ENCODE data around the gene DNAH1.

DNAH1 gene

DNA sequence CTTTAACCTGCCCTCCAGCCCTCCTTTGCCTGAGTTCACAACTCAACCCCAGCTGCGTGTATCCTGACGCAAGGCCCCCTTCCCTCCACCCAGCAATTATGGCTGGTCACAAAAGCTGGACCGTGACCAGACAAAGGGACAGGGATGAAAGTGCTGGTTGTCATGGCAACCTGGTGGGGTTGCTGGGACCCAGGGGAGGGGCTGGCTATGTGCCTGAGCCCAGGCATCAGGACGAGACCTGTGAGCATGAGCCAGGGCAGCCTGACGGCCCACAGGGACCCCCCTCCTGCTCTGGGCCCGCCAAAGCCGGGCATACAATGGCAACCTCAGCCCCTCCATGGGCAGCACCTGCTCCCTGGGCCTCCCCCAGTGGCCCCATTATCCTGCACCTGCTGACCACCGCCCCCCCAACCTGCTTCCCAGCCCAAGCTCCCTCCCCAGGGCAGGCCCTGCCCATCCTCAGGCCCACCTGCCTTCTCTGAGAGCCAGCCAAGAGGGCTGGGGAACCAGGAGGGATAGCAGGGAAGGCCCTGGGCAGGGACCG, 4.5 kb upstream of the DNAH1 start:
- DNase-seq (ENCODE audit: low spot score): no peak

DNA sequence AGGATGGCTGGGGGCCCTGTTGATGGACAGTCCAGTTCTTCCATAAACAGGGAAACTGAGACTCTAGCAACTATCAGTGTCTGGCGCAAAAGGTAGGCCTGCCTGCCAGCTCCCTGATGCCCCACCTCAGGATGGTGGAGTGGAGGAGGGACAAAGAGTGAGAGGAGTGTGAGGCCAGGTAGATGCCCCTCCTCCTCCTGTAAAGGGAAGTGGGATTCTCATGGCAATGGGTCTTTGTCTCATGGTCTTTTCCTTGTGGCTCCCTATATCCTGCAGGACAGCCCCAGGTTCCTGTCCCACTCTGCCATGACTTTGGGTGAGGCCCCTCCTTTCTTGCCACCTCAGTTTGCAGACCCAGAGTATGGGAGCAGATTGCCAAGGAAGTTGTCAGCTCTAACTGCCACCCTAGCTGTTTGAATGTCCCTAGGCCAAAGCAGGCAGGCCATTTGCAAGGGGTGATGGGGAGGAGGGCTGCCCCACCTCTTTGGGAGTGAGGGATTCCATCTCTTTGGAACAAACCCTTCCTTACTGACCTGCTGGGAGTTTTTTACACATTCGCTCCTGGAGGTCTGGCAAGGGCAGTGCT, 2.8 kb upstream of the DNAH1 start:
- no peak for DNase-seq (ENCODE audit: low spot score)

DNA sequence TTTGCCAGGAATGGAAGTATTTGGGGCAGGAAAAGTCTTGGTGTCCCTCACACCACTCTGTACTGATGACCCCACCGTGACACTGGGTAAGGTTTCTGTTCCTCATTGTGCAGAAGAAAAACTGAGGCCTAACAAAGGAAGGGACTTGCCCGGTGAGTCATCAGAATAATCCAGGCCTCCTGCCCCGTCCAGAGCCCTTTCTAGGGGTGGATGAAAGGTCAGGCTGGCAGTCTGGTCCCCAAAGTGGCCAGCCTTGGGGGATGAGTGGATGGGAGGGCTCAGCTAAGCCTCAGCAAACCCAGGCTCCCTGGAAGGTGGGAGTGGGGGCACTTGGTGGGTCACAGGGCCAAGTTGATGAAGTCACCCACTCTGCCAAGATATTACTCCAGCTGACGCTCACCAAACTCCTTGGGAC, 2.3 kb upstream of the DNAH1 start:
- peak; percentile 58 for DNase-seq (ENCODE audit: low spot score)

DNA sequence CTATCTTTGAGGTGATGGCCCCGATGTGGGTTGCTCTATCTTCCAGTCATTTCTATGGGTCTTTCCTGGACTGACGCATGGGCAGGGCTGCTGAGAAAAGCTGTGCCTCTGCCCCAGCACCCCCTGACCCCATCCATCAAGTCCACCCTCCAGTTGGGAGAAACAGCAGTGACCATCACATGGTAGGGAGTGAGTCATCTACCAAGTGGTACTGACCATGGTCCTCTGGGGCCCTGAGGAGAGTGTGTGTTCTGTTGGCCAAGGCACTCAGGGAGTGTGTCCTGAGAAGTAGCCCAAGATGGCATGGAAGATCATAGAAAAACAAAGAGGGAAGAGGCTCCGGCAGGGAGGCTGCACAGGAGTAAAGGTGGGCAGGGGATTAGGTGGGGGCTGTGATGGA, 1.6 kb upstream of the DNAH1 start:
- no peak for DNase-seq (ENCODE audit: low spot score)

DNA sequence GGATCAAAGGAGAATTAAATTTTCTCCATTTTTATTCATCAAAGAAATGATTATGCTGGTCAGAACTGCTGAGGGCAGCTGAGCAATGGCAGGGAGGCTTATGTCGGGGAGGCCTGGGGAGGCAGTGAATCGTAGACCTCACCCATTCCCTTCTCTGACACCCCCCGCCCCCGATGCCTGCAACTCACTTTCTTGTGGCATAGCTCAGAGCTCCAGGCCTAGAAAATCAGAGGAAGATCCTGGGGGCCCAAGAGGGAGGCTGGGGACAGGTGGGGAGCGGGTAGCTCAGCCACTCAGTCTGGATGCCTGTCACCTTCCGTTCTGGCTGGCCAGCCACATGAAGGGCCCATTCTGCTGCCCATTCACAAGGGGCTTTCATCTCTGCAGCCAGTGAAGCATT, 1.1 kb upstream of the DNAH1 start:
- no peak for DNase-seq (ENCODE audit: low spot score)

DNA sequence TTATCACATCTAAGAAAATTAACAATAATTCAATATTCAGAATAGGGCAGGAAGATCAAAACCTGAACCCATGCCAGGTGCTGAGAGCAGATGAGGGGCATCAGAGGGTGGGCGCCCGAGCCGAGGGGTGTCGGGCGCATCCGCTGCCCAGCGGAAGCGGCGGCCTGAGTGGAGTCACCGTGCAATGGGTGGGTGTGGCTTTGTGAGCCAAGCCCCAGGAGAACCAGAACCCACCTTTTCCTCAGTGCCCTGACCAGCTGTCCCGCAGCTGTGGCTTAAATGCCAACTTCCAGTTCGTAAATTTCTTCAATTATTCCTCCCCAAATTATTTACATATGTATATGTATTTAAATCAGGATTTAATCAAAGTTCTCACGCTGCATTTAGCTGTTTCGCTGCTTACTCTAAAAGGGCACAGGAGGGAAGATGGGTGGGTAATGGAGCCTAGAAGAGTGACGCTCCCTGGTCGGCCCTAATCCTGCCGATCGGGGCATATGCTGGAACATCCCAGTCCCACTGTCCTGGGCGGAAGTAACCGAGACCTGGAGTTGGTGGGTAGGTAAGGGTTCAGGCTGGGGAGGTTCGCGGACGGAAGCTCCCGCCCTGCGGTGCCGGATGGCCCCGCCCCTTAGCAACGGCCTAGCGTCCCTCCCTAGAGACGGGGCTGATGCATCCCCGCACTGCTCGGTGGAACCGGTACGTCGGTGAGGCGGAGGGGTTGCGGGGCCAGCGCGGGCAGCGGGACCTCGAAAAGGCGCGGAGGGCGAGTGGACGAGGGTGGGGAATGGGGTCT, 1.3 kb downstream of the DNAH1 start:
- peak; percentile 80 for DNase-seq (ENCODE audit: low spot score)

DNA sequence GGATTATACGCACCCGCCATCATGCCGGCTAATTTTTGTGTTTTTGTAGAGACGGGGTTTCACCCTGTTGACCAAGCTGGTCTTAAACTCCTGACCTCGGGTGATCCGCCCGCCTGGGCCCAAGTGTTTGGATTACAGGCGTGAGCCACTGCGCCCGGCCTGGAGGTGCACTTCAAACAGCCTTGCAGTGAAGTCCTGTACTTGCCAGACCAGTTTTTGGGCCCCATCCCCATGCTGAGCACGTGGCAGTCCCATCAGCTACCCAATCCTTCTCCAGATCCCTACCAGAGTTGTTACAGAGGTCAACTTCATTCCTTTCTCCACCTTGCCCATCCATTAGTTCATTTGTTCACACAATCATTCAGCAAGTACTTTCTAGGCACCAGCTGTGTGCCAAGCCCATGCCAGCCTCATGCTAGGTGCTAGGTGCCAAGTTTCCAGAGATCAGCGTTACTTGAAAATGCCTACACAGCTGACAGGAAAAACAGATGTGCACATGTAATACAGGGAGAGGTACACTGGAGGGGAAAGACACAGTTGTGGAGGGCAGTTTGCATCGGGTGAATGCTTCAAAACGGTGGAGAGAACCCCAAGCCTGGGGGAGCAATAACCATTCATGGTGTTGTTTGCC, 2.2 kb downstream of the DNAH1 start:
- no peak for DNase-seq (ENCODE audit: low spot score)

DNA sequence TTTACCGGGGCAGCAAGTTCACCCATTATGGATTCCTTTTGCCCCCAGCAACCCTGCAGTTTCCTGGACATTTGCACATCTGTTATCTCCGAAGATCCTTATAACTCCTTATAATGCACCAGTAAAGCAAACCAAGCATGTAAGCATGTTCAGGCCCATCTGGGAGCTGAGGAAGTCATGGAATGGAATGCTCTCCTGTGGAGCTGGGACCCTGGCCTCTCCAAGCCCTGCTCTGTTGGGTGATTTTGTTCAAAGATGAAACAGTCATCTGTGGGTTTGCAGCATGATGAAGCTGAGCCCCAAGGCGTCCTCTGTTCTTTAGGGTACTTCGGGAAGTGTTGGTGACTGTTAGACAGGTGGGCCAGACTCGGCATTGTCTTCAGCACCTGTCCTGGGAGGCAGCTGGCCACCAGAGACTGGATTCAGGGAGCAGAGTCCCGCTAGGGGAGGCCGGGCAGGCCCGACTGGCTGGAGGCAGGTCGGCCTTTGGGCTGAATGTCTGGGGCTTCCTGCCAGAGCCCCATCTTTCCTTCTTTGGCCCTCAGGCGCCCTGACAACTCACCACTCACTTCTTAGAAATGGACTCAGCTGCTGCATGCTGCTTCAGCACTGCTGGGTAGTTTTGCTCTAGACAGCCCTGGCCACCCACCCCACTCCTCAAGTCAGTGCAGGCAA, 3.9 kb downstream of the DNAH1 start:
- no peak for DNase-seq (ENCODE audit: low spot score)

DNA sequence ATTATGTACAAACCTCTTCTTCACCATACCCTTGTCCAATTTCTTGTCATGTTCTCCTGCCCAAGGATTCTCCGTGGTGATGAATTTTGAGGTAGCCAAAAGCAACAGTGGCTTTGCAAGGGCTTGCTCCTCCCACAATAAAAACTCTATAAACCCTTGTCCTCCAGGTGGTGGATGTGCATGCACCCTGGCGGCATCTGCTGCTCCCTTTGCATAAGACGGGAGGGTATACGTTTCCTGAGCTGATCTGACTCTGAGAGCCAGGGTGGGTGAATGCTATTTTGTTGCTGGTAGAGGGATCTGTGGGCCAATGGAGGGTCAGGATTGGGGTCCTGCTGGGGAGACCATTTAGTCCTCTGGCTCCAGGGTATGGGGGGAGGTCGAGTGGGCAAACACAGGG, 5.4 kb downstream of the DNAH1 start:
- no peak for DNase-seq (ENCODE audit: low spot score)

DNA sequence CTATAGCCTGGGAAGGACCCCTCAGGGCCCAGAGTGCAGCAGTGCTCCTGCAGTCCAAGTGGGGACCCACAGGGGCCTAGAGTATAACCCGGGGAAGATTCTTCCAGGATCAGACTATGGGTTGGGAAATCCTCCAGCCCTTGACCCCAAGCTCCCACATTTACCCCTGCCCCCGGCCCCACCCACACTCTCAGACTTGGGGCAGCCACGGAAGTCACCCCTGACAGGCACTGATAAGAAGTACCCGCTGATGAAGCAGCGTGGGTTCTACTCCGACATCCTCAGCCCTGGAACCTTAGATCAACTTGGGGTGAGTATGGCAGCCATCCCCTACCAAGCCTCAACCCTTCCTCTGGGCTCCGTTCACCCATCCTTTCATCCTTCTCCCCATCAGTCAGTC, 6.3 kb downstream of the DNAH1 start:
- no peak for DNase-seq (ENCODE audit: low spot score)

DNA sequence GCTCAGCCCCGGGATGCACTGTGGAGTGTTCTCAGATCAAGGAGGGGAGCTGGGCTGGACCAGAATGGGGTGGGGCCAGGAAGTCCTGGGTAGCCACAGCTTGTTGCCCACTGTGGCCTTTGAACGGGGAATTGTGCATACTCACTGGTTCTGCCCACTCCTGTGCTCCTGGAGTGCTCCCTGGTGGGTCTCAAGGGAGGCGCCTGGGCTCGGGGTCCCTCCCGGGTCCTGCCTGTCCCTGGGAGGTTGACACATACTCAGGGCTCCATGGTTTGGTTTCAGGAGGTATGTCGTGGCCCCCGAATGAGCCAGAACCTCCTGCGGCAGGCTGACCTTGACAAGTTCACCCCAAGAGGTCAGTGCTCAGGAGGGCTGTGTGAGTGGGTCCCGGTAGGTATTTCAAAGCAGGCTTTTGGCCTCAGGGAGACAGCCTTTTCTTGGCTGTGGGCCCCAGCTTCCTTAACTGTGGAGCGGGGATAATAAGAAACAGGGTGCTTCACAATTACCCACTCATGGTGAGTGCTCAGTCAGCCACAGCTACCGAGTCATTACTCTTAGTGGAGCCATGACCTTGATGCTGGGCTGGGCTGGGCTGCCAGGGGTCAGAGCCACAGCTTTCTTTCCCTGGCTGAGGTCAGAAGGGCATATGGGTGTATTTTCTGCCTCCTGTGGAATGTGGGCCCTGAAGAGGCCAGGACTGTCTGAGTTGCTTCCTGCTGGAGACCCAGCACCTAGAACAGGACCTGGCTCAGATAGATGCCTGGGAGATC, 7.6 kb downstream of the DNAH1 start:
- no peak for DNase-seq (ENCODE audit: low spot score)

DNA sequence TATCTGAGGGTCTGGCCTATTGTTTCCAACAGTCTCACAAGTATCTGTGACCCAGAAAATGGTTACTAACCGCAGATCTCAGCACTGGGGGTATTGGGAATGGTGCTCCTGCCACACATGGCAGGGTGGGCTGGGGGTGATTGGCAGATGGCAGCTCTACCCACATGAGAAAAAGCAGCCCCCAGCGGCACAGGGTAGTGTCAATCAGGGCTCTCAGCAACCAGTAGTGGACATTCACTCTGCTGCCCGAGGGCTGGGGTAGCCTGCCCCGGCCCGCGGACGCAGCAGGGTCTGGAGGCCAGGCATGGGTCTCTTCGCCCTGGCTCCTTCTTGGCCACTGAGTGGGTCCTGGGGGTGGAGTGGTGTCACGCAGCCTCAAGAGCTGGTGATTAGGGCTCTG, 8.6 kb downstream of the DNAH1 start:
- DNase-seq (ENCODE audit: low spot score): no peak

DNA sequence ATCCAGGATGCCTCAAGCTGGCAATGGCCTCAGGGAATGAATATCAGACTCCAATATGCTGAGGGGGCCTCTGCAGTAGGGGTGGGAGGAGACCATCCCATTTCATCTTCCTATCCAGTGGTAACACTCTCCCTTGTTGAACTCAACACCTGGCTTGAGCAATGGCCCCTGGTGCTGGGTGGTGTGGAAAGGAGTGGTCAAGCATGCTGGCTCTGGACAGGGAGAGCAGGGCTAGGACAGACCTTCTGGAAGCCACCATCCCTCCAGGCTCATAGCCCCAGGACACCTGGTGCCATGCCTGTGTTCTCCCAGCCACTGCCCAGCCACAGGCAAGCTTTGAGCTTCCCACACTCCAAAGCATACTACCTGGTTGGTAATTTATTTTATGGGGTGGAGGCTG, 9.6 kb downstream of the DNAH1 start:
- DNase-seq (ENCODE audit: low spot score): no peak

DNA sequence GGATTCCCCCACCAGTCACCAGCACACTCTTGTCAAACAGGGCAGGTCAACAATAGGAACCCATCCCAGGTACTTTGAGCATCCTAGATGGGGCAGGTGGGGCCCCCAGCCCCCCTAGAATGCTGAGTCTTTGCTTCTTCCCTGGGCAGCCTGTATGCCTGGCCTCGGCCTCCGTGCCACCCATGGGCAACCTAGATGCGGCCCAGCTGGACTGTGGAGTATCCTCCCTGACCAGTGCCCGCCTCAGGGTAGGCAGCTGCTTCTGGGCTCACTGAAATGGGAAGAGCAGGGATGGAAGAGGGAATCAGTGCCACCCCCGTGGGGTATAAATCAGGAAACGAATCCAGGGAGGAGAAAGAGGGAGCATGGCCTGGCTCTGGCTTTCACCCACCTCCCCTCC, 10.9 kb downstream of the DNAH1 start:
- no peak for DNase-seq (ENCODE audit: low spot score)

DNA sequence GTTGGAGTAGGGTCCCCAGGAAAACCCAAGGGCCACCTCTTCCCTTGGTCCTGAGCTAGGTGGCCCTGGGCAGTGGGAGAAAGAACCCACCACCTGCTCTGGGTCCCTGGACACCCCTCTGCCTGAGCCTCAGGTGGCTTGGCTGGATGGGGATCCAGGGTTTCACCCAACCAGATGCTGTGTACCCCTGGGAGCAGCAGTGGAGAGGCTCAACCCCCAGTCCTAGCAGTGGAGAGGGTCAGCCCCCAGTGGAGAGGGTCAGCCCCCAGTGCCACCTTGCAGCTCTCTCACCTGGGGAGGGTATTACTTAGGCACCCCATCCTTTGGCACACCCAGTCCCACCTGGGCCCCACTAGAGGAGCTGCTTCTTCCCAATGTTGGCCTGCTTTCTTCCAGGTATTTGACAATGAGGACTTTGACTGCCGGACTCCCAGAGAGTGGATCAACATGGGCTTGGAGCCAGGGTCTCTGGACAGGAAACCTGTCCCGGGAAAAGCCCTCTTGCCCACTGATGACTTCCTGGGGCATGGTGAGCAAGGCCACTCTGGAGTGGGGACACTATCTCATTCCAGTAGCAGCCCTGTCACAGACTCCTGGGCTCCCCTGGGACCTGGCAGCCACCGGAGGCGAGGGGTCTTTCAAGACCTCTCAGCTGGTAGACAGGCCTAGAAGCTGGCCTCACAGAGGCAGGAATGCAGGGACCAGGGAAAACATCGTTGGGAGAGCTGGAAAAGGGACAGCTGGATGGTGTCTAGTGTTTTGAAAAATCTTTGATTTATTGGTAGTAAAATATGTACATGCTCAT, 11.6 kb downstream of the DNAH1 start:
- no peak for DNase-seq (ENCODE audit: low spot score)

DNA sequence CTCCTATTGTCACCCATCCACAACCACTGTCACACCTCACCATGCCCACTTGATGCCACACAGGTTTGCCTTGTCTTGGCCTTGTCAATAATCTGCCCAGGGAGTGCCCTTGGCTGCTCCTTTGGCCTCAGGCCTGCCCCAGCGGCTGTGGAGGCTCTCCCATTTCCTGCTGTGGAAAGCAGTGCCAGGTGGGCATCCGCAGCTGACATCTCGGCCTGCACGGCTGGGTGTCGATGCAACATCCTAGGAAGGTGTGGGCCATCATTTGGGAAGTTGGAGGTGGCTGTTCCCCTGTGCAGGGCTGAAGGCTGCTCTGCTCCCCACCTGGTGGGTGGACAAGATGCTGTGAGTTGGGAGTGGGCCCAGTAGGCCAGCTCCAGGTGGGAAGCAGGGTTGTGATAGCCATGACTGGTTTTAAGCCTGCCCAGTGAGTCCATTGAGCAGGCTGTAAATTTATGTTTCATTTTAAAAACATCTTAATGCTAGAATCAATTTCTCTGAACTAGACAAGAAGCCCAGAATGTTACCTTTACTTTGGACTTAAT, 12.5 kb downstream of the DNAH1 start:
- no peak for DNase-seq (ENCODE audit: low spot score)

DNA sequence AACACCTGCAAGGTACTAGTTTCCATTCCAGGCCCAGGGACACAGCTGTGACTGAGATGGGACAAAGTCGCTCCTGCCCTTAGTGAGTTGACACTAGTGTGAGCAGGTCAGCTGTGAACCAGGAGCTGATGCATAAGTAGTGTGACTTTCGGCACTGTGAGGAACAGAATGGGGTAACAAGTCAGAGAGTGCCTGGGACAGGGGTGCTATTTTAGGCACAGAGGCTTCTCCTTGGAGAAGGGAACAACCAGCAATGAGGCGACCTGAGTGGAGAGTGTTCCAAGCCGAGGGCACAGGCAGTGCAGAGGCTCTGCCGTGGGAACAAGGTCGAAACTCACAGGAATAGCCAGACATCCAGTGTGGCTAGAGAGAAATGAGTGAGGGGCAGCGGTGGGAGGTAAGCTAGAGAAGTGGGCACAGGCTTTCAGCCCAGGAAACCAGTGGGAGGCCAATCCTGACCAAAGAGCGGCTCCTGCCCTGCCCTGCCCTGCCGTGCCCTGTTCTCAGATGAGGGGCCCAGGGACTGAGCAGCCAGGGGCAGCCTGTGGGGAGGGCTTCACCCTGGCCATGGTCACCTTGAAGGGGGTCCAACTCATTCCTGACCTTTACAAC, 14.2 kb downstream of the DNAH1 start:
- no peak for DNase-seq (ENCODE audit: low spot score)

DNA sequence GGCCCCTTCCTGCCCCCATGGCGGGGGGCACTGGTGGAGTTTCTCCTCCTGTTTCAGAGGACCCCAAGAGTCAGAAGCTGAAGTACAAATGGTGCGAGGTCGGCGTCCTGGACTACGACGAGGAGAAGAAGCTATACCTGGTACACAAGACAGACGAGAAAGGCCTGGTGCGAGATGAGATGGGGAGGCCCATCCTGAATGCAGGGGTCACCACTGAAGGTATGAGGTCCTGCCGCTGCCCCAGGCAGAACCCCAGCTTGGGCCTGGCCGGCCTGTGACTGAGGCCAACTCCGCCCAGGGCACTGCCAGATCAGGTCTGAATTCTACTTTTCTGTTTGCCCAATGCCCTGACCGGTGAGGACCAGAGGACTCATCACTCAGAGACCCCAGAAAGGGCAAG, 15.0 kb downstream of the DNAH1 start:
- DNase-seq (ENCODE audit: low spot score): no peak

DNA sequence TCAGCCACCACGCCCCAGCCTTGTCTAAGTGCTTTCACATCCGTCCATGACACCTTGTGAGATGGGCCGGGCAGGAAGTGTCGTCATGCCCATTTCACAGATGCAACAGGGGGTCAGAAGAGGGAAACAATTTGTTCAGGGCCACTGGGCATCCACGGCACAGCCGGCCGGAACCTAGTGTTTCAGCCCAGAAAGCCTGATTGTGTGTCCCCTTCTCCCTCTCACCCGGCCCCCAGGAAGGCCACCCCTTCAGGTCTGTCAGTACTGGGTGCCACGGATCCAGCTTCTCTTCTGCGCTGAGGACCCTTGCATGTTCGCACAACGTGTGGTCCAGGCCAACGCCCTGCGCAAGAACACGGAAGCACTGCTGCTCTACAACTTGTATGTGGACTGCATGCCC, 15.8 kb downstream of the DNAH1 start:
- no peak for DNase-seq (ENCODE audit: low spot score)

DNA sequence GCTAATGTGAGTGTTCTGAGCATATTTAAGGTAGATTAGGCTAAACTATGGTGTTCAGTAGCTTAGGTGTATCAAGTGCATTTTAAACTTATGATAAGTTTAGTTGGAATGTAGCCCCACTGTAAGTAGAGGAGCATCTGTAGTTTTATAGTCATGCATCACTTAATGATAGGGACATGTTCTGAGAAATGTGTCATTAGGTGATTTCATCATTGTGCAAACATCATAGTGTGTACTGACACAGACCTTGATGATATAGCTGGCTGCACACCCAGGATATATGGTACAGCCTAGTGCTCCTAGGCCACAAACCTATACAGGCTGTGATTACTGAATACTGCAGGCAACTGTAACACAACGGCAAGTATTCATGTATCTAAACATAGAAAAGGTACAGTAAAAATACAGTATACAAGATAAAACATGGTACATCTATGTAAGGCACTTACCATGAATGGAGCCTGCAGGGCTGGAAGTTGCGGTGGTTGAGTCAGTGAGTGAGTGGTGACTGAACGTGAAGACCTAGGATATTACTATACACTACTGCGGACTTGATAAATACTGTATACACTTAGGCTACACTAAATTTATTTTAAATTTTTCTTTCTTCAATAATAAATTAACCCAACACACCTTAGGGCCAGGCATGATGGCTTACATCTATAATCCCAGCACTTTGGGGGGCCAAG, 17.9 kb downstream of the DNAH1 start:
- DNase-seq (ENCODE audit: low spot score): no peak

Data from GM03348 (cell line).